ENCODE measurements around the gene EIF4G3.
"Not testable (repeated sequence)": the region's sequence is repeated elsewhere in the genome, so short reads cannot be mapped to it uniquely, and the experiment has no call there.

EIF4G3 gene

DNA sequence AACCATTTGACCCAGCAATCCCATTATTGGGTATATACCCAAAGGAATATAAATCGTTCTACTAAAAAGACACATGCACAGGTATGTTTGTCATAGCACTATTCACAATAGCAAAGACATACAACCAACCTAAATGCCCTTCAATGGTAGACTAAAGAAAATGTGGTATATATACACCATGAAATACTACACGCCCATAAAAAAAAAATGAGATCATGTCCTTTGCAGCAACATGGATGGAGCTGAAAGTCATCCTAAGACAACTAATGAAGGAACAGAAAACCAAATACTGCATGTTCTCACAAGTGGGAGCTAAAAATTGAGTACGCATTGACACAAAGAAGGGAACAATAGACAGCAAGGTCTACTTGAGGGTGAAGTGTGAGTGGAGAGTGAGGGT lies 72.0 kb downstream of the EIF4G3 start:
- no peak for DNase-seq

DNA sequence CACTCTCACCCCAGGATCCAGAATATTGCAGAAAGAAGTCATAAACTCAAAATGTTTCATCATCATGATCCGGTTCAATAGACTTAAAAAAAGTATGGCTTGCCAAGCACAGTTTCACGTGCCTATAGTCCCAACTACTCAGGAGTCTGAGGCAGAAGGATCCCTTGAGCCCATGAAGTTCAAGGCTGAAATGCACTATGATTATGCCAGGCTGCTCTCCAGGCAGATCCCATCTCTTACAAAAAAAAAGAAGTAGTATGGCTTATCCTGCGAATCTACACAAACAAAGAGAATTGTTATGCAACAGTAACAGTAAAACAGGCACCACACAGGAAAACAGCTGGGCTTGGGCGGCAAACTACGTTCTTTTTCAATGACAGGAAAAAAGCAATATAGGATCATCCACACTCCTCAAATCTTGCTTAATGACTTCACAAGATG lies 76.2 kb downstream of the EIF4G3 start:
- DNase-seq = no peak

DNA sequence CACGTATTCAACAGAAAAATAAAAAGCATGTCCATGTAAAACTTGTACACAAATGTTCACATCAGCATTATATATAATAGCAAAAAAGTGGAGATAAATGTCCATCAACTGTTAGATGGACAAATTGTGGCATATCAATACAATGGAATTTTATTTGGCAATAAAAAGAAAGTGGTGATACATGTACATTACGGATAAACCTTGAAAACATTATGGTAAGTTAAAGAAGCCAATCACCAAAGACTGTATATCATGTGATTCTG lies 76.9 kb downstream of the EIF4G3 start:
- no peak for DNase-seq

DNA sequence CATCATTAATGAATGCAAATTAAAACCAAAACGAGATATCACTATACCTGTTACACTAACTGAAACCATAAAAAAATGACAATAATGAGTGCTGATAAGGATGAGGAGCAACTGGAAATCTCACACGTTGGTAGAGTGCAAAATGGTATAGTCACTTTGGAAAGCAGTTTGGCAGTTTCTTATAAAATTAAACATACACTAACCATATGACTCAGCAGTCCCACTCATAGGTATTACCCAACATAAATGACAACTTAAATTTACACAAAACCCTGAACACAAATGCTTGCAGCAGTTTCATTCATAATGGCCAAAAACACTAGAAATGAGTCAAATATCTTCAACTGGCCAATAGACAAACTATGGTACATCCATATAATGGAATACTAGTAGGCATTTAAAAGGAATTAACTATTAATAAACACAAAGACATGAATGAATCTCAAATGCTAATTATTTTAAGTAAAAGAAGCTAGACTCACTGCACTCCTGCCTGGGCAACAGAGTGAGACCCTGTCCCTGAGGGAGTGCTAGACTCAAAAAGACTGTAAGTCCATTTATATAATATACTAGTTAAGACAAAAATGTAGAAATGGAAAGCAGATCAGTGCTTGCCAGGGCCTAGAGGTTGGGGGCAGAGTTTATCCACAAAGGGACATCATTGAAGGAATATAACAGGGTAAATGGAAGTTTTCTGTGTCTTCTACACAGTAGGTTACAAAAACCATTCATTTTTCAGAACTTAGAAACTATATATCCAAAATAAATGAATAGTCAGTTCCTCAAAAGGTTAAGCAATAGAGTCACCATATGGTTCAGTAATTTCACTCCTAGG lies 77.4 kb downstream of the EIF4G3 start:
- no peak for DNase-seq

DNA sequence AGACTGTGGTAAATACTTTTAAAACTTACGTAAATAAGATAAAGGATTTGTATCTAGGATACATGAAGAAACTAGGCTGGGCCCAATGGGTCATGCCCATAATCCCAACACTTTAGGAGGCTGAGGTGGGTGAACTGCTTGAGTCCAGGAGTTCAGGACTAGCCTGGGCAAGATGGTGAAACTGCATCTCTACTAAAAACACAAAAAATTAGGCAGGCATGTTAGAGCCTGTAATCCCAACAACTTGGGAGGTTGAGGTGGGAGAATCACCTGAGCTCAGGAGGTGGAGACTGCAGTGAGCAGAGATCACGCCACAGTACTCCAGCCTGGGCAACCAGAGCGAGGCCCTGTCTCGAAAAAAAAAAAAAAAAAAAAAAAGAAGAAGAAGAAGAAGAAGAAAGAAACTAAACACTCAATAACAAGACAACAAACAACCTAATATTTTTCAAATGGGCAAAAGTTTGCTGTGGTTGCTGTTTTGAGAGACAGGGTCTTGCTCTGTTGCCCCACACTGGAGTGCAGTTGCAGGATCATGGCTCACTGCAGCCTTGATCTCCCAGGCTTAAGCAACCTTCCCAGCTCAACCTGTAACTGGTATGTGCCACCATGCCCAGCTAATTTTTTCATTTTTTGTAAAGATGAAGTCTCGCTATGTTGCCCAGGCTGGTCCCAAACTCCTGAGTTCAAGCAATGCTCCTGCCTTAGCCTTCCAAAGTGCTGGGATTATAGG lies 78.3 kb downstream of the EIF4G3 start:
- no peak for DNase-seq

DNA sequence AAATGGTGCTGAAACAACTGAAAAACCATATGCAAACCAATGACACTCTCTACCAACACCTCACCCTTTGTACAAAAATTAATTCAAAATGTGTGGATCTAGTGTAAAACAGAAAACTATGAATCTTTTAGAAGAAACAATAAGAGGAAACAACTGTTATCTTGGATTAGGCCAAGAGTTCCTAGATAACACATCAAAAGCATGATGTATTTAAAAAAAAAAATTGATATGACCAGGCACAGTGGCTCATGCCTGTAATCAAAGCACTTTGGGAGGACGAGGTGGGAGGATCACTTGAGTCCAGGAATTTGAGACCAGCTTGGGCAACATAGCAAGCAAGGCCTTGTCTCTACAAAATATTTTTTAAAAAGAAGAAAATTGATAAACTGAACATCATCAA lies 79.0 kb downstream of the EIF4G3 start:
- no peak for DNase-seq

DNA sequence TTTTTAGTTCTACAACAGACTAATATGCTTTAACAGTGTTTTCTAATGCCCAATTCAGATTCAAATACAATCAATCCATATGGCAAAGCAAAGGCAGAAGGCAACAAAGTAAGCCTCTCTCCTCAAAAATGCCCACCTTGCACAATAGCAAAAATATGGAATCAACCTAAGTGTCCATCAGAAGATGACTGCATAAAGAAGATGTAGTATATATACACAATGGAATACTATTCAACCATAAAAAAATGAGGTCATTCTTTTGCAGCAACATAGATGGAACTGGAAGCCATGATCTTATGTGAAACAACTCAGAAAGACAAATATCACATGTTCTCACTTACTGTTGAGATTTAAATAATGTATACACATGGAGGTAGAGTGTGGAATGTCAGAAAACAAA lies 80.7 kb downstream of the EIF4G3 start:
- no peak for DNase-seq

DNA sequence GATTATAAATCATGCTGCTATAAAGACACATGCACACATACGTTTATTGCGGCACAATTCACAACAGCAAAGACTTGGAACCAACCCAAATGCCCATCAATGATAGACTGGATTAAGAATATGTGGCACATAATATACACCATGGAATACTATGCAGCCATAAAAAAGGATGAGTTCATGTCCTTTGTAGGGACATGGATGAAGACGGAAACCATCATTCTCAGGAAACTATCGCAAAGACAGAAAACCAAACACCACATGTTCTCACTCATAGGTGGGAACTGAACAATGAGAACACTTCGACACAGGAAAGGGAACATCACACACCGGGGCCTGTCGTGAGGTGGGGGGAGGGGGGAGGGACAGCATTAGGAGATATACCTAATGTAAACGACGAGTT lies 82.4 kb downstream of the EIF4G3 start:
- DNase-seq = not testable (repeated sequence)

DNA sequence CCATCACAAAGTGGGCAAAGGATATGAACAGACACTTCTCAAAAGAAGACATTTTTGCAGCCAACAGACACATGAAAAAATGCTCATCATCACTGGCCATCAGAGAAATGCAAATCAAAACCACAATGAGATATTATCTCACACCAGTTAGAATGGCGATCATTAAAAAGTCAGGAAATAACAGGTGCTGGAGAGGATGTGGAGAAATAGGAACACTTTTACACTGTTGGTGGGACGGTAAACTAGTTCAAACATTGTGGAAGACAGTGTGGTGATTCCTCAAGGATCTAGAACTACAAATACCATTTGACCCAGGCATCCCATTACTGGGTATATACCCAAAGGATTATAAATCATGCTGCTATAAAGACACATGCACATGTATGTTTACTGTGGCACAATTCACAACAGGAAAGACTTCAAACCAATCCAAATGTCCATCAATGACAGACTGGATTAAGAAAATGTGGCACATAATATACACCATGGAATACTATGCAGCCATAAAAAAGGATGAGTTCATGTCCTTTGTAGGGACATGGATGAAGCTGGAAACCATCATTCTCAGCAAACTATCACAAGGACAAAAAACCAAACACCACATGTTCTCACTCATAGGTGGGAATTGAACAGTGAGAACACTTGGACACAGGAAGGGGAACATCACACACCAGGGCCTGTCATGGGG lies 83.3 kb downstream of the EIF4G3 start:
- not testable (repeated sequence) for DNase-seq

DNA sequence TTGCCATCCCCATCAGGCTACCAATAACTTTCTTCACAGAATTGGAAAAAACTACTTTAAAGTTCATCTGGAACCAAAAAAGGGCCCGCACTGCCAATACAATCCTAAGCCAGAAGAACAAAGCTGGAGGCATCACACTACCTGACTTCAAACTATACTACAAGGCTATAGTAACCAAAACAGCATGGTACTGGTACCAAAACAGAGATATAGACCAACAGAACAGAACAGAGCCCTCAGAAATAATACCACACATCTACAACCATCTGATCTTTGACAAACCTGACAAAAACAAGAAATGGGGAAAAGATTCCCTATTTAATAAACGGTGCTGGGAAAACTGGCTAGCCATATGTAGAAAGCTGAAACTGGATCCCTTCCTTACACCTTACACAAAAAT lies 84.2 kb downstream of the EIF4G3 start:
- not testable (repeated sequence) for DNase-seq

DNA sequence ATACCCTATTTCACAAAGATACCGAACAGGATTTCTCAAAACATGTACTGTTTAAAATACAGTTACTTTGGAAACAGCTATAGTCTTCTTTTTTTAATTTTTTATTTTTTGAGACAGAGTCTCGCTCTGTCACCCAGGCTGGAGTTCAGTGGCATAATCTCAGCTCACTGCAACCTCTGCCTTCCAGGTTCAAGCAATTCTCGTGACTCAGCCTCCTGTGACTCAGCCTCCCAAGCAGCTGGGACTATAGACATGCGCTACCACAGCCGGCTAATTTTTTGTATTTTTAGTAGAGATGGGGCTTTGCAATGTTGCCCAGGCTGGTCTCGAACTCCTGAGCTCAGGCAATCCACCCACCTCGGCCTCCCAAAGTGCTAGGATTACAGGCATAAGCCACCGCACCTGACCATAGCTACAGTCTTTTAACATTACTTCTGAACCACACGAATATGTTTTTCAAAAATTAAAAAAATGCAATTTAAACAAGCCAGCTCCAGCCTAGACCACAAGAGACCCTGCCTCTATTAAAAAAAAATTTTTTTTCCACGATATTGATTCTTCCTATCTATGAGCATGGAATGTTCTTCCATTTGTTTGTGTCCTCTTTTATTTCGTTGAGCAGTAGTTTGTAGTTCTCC lies 85.5 kb downstream of the EIF4G3 start:
- DNase-seq = not testable (repeated sequence)

DNA sequence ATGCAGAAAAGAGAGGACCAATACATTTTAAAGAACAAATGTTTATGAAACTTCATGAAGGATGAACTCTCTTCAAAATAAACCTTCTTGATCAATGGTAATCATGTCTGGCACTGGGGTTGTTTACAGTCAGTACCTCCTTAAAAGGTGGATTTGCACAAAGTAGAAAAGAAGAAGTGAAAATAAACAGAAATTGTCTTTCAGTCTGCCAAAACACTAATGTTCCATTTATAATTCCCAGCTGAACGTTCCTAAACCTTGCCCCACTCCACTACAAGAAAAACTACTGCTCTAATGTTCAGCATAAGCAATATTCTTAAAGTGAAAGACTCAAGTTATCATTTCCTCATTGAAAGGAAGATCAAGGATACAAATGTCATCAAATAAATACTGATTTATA lies 86.2 kb downstream of the EIF4G3 start:
- no peak for DNase-seq

DNA sequence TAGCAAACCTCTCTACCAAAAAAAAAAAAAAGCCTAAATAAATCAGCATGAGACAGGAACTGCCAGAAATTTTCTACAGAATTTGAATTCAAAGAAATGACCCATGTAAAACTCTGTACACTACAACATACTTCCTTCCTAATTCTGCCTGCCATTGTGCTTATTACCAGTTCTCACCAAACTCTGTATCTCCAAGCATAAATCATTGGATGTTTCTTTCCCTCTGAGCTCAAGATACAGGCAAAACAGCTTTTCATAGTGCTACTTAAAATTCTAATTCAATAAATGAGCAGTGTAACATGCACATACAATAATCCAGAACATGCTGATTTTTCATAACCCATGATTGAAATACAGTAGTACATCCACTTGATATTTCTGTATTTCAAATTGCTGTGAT lies 87.0 kb downstream of the EIF4G3 start:
- DNase-seq = no peak

DNA sequence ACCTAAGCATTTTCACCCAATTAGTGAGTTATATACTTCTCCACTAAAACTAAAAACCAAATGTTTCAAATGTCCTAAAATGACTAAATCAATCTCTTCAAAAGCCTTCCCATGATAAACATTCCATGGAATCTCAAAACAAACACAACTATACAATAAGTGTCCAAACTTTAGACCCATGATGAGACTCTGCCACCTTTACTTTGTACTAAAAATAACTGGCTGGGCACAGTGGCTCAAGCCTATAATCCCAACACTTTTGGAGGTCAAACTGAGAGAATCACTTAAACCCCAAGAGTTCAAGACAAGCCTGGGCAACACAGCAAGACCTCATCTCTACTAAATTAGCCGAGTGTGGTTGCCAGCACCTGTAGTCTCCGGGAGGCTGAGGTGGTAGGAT lies 87.4 kb downstream of the EIF4G3 start:
- DNase-seq = no peak

DNA sequence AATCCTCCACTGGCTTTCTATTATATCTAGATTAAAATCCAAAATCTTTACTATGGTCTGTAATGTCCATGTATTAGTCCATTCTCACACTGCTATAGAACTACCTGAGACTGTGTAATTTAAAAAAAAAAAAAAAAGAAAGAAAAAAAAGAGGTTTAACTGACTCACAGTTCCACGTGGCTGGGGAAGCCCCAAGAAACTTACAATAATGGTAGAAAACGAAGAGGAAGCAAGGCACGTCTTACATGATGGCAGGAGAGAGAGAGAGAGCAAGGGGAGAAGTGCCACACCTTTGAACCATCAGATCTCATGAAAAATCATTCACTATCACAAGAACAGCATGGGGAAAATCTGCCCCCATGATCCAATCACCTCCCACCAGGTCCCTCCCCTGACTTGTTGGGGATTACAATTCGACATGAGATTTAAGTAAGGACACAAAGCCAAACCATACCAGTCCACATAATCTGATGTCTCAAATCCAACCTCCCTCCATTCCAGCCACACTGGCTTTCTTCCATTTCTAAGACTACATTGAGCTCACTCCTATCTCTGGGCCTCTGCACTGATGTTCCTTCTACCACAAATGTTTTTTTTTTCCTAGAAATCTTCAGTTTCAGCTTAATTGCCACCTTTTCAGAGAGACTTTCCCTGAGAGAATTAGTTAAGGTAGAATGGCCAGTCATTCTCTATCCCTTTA lies 92.4 kb downstream of the EIF4G3 start:
- DNase-seq = no peak

DNA sequence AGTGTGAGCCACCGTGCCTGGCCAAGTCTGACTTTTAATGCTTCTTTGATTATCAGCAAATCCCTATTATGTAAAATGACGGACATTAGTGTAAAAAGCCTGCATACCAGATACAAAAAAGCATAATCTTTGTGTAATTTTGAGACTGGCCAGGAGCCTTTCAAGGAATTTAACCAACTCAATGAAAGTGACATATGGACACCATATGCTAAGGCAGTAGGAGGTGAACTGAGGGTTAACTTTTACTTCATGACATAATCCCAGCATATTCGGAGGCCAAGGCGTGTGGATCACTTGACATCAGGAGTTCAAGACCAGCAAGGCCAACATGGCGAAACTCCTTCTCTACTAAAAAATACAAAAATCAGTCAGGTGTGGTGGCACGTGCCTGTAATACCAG lies 94.6 kb downstream of the EIF4G3 start:
- no peak for DNase-seq

DNA sequence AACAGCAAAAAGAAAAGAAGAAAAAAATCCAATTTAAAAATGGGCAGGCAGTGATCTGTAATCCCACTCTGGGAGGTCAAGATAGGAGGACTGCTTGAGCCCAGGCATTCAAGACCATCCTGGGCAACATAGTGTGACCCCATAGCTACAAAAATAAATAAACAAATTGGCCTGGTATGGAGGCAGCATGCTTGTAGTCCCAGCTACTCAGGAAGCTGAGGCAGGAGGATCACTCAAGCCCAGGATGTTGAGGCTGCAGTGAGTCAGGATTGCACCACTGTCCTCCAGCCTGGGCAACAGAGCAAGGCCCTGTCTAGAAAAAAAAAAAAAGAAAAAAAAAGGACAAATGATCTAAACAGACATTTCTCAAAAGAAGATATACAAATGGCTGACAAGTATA lies 99.6 kb downstream of the EIF4G3 start:
- no peak for DNase-seq

DNA sequence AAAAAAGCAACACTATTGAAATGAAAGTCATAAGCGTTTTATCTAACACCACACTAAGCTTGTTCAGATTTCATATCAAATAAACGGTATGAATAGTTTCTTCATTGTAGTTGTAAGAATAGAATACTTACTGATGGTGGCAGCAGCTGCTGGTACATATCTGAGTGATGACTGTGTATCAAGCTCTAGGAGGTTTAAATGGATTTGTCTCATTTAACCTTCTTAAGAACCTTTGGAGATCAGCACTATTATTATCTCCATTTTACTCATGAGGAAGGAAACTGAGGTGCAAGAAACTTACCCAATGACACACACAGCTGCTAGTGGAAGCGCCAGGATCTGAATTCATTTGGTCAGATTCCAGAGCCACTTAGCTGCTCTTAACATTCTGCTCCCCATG lies 104.0 kb downstream of the EIF4G3 start:
- no peak for DNase-seq

DNA sequence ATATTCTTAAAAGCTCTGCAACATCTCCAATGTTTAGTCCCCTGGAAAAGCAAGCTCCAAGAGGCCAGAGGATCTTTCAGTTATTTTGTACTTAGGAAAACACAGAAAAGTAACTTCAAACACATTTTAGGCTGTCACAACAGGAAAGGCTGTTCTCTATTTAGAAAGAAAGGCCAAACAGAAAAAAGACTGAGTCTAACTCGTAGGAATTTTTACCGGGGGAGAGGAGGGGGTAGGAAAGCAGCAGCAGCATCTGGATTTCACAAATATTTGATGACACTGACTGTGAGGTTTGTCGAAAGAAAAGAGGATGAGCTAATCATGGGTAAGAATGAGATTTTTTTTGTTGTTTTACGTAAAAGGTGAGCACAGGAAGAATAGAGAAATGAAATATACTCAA lies 107.1 kb downstream of the EIF4G3 start:
- DNase-seq = no peak

DNA sequence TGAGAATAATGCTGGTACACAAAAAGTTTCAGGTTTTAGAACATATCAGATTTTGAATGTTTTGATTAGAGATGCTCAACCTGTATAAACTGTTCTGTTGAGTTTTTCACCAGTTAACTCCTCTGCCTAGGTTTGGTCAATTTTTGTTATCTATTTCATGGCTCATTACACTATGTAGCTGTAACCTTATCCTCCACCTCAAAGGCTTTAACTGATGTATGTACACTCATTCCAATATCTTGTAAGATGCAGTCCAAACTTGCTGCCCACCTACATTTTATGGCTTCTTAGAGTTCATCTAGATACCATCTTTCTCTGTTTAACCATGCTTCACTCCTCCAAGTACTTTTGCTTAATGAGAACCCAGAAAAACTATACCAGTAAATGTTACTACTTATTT lies 107.8 kb downstream of the EIF4G3 start:
- no peak for DNase-seq

DNA sequence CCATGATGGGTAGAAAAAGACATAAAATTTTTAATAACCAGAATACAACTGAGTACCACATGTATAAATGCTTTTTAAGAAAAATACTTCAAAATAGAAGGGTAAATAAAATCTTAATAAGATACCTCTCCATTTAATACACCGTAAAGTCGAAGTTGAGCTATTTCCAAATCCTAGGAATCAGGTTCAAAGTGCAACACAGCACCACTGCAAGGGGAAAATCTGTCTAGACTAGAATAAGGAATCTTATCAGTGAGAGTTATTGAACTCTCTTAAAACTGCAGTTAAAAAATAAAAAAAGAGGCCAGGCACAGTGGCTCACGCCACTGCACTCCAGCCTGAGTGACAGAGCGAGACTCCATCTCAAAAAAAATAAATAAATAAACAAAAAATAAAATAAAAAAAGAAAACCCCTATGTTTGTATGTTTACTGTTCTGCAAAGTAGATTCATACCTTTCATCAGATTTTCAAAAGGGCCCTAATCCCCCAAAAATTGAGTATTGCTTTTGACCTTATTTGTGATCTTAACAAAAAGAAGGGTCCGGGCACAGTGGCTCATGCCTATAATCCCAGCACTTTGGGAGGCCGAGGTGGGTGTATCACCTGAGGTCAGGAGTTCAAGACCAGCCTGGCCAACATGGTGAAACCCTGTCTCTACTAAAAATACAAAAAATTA lies 109.0 kb downstream of the EIF4G3 start:
- no peak for DNase-seq

DNA sequence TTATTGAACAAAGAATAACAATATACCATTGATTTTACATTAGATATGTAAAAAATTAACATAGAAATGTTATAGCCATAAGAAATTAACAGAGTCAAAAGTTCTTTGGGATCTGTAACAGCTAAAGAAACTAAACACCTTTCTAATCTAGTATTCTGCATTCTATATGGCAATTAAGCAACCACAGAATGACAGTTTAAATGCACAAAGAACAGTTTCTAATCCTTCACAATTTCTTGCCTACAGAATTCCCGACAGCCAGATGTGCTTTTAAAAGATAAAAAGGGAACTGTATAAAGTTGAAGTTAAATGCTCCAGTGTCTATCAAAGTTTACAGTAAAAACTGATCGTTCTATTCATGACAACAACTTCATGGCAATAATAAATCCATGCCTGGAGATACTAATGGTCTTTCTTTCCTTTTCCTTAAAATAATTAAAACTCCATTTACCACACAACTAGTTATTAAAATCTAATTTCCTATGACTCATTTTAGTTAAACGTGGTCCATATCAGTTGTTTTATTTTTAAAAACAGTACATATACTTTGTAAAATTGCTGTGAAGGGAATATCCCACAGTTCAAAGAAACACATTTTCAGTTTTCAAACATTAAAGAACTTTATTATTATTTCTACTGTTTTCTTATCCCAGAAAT lies 110.2 kb downstream of the EIF4G3 start:
- DNase-seq = no peak

All from NCI-H1930 (cell line).